Liver (tissue), 3 donors: ENCODE data around the gene LOXL3.

ENCODE experiments used
- EGR1 ChIP-seq, 2 donors: IDR thresholded peaks; 2 replicates each; pipeline ENCODE4 v1.6.1; 2016 to 2018; ENCODE audit warnings: antibody characterized with exemption in 2 of 2, low read depth in 2 of 2
- GABPA ChIP-seq, 2 donors: IDR thresholded peaks in 1 of 2; conservative IDR thresholded peaks in 1 of 2; 2 replicates each; pipeline ENCODE4 v1.6.1; 2016; ENCODE audit warnings: antibody characterized with exemption in 2 of 2, mild to moderate bottlenecking in 1 of 2, moderate library complexity in 1 of 2
- HNF4A ChIP-seq, 2 donors: conservative IDR thresholded peaks; 2 replicates each; pipeline ENCODE4 v1.6.1; 2016; ENCODE audit warnings: antibody characterized with exemption in 2 of 2, mild to moderate bottlenecking in 2 of 2
- HNF4G ChIP-seq: IDR thresholded peaks from 2 replicates; pipeline ENCODE4 v1.6.1; 2016; ENCODE audit warnings: antibody characterized with exemption
- JUND ChIP-seq, 2 donors: IDR thresholded peaks; 2 replicates each; pipeline ENCODE4 v1.6.1; 2016; ENCODE audit warnings: antibody characterized with exemption in 2 of 2
- RAD21 ChIP-seq, 2 donors: IDR thresholded peaks; 2 replicates each; pipeline ENCODE4 v1.6.1; 2016; ENCODE audit warnings: antibody characterized with exemption in 2 of 2, mild to moderate bottlenecking in 2 of 2
- SP1 ChIP-seq: IDR thresholded peaks from 2 replicates; pipeline ENCODE4 v1.6.1; 2018; ENCODE audit warnings: antibody characterized with exemption, mild to moderate bottlenecking
- TAF1 ChIP-seq: conservative IDR thresholded peaks from 2 replicates; pipeline ENCODE4 v1.6.1; 2016; ENCODE audit warnings: antibody characterized with exemption, mild to moderate bottlenecking
- YY1 ChIP-seq: IDR thresholded peaks from 2 replicates; pipeline ENCODE4 v1.6.1; 2016; ENCODE audit warnings: antibody characterized with exemption, mild to moderate bottlenecking
- TF ChIP-seq, protein P1 (sequence below): fragments of 150-350 bp; IDR thresholded peaks from 2 replicates; pipeline ENCODE4 v1.5.1; 2017; ENCODE audit warnings: improper control_type of control experiment, low read depth, low read length; ENCODE audit not compliant: missing input control
- TF ChIP-seq, protein P2 (sequence below): IDR thresholded peaks from 2 replicates; pipeline ENCODE4 v1.6.1; 2016; ENCODE audit warnings: antibody characterized with exemption, mild to moderate bottlenecking
- TF ChIP-seq, protein P3 (sequence below): IDR thresholded peaks from 2 replicates; pipeline ENCODE4 v1.6.1; 2016; ENCODE audit warnings: antibody characterized with exemption
- TF ChIP-seq, protein P4 (sequence below): IDR thresholded peaks from 2 replicates; pipeline ENCODE4 v1.6.1; 2016; ENCODE audit warnings: antibody characterized with exemption
- donor health status: healthy.
- donor health status: healthy.

DNA sequence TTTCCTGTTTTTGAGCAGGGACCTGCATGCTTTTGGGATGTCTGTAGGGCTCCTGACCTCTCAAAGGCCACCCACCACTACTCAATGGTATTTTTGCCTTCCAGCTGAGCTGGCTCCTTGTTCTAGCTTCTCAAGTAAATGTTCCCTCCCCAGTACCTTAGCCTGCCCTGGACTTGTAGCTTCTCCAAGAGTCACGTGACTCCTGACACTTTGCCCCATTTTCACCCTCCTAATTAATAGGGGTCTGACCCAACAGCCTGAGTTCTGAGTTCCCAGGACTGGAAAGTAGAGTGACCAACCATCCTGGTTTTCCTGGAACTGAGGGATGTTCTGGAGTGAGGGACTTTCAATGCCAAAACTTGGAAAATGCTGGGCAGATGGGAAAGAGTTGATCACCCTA lies 58.3 kb downstream of the LOXL3 start:
- TF ChIP-seq, protein P1, sequence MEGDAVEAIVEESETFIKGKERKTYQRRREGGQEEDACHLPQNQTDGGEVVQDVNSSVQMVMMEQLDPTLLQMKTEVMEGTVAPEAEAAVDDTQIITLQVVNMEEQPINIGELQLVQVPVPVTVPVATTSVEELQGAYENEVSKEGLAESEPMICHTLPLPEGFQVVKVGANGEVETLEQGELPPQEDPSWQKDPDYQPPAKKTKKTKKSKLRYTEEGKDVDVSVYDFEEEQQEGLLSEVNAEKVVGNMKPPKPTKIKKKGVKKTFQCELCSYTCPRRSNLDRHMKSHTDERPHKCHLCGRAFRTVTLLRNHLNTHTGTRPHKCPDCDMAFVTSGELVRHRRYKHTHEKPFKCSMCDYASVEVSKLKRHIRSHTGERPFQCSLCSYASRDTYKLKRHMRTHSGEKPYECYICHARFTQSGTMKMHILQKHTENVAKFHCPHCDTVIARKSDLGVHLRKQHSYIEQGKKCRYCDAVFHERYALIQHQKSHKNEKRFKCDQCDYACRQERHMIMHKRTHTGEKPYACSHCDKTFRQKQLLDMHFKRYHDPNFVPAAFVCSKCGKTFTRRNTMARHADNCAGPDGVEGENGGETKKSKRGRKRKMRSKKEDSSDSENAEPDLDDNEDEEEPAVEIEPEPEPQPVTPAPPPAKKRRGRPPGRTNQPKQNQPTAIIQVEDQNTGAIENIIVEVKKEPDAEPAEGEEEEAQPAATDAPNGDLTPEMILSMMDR: no peak
- TF ChIP-seq HNF4G: no peak
- no peak for TF ChIP-seq JUND (IDR thresholded peaks at IDR 0.05)
- TF ChIP-seq, protein P2, sequence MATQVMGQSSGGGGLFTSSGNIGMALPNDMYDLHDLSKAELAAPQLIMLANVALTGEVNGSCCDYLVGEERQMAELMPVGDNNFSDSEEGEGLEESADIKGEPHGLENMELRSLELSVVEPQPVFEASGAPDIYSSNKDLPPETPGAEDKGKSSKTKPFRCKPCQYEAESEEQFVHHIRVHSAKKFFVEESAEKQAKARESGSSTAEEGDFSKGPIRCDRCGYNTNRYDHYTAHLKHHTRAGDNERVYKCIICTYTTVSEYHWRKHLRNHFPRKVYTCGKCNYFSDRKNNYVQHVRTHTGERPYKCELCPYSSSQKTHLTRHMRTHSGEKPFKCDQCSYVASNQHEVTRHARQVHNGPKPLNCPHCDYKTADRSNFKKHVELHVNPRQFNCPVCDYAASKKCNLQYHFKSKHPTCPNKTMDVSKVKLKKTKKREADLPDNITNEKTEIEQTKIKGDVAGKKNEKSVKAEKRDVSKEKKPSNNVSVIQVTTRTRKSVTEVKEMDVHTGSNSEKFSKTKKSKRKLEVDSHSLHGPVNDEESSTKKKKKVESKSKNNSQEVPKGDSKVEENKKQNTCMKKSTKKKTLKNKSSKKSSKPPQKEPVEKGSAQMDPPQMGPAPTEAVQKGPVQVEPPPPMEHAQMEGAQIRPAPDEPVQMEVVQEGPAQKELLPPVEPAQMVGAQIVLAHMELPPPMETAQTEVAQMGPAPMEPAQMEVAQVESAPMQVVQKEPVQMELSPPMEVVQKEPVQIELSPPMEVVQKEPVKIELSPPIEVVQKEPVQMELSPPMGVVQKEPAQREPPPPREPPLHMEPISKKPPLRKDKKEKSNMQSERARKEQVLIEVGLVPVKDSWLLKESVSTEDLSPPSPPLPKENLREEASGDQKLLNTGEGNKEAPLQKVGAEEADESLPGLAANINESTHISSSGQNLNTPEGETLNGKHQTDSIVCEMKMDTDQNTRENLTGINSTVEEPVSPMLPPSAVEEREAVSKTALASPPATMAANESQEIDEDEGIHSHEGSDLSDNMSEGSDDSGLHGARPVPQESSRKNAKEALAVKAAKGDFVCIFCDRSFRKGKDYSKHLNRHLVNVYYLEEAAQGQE: no peak
- no peak for TF ChIP-seq RAD21 (IDR thresholded peaks at IDR 0.05)
- TF ChIP-seq, protein P3, sequence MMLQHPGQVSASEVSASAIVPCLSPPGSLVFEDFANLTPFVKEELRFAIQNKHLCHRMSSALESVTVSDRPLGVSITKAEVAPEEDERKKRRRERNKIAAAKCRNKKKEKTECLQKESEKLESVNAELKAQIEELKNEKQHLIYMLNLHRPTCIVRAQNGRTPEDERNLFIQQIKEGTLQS: no peak
- no peak for TF ChIP-seq EGR1 (IDR thresholded peaks at IDR 0.05; ENCODE audit: low read depth in 2 of 2)
- TF ChIP-seq TAF1: no peak
- TF ChIP-seq SP1: no peak
- no peak for TF ChIP-seq YY1
- TF ChIP-seq, protein P4, sequence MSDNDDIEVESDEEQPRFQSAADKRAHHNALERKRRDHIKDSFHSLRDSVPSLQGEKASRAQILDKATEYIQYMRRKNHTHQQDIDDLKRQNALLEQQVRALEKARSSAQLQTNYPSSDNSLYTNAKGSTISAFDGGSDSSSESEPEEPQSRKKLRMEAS: no peak
- TF ChIP-seq GABPA (IDR thresholded peaks at IDR 0.05 in 1 of 2, conservative IDR thresholded peaks at IDR 0.05 in 1 of 2): no peak
- no peak for TF ChIP-seq HNF4A (conservative IDR thresholded peaks at IDR 0.05)
